SK-N-SH treated with all-trans-retinoic acid at 6 μM for 48 hours (cell line): ENCODE data around the gene RNU11.

ENCODE experiments used
- ATAC-seq: fragments of 200-7000 bp; cut with Tn5 transposase; 3 replicates; pipeline ENCODE4 v1.9.1; 2020; ENCODE audit warnings: mild to moderate bottlenecking, moderate library complexity
- ARNTL ChIP-seq: fragments of 450-650 bp; formaldehyde crosslinking; IDR thresholded peaks from 2 replicates; pipeline ENCODE4 v1.5.0; 2020; ENCODE audit warnings: low read depth, mild to moderate bottlenecking, moderate library complexity, borderline replicate concordance
- BACH2 ChIP-seq: fragments of 250-450 bp; sonication (Bioruptor Pico); IDR thresholded peaks from 2 replicates; pipeline ENCODE4 v1.9.0; 2021; ENCODE audit warnings: mild to moderate bottlenecking, borderline replicate concordance
- CREB5 ChIP-seq: fragments of 250-450 bp; sonication (Bioruptor Pico); IDR thresholded peaks from 2 replicates; pipeline ENCODE4 v1.5.1; 2020; ENCODE audit warnings: low read depth, mild to moderate bottlenecking, moderate library complexity
- CSDC2 ChIP-seq: fragments of 250-450 bp; sonication (Bioruptor Pico); IDR thresholded peaks from 2 replicates; pipeline ENCODE4 v1.5.0; 2020; ENCODE audit warnings: mild to moderate bottlenecking, moderate library complexity
- CSRNP3 ChIP-seq: fragments of 250-450 bp; sonication (Bioruptor Pico); IDR thresholded peaks from 2 replicates; pipeline ENCODE4 v1.5.1; 2021; ENCODE audit warnings: mild to moderate bottlenecking, moderate library complexity
- ESRRG ChIP-seq: fragments of 250-450 bp; sonication (Bioruptor Pico); IDR thresholded peaks from 2 replicates; pipeline ENCODE4 v1.6.1; 2021; ENCODE audit warnings: mild to moderate bottlenecking
- GLIS3 ChIP-seq: fragments of 250-450 bp; sonication (Bioruptor Pico); IDR thresholded peaks from 2 replicates; pipeline ENCODE4 v1.5.0; 2020; ENCODE audit warnings: mild to moderate bottlenecking, moderate library complexity
- ISL1 ChIP-seq: fragments of 250-450 bp; sonication (Bioruptor Pico); IDR thresholded peaks from 2 replicates; pipeline ENCODE4 v2.1.2; 2022; ENCODE audit warnings: mild to moderate bottlenecking, moderate library complexity
- OSR1 ChIP-seq: fragments of 250-450 bp; sonication (Bioruptor Pico); IDR thresholded peaks from 2 replicates; pipeline ENCODE4 v1.8.0; 2022; ENCODE audit warnings: moderate library complexity, mild to moderate bottlenecking, inconsistent platforms
- PATZ1 ChIP-seq: fragments of 250-450 bp; sonication (Bioruptor Pico); IDR thresholded peaks from 2 replicates; pipeline ENCODE4 v1.8.0; 2020; ENCODE audit warnings: mild to moderate bottlenecking, moderate library complexity, borderline replicate concordance
- POU6F1 ChIP-seq: fragments of 250-450 bp; sonication (Bioruptor Pico); IDR thresholded peaks from 2 replicates; pipeline ENCODE4 v1.8.0; 2021; ENCODE audit warnings: low read depth, mild to moderate bottlenecking, moderate library complexity, borderline replicate concordance
- PPARA ChIP-seq: fragments of 250-450 bp; sonication (Bioruptor Pico); IDR thresholded peaks from 2 replicates; pipeline ENCODE4 v1.5.0; 2020; ENCODE audit warnings: mild to moderate bottlenecking, borderline replicate concordance
- RARB ChIP-seq: fragments of 250-450 bp; sonication (Bioruptor Pico); IDR thresholded peaks from 2 replicates; pipeline ENCODE4 v1.8.0; 2021; ENCODE audit warnings: mild to moderate bottlenecking, moderate library complexity
- SNAI2 ChIP-seq: fragments of 250-450 bp; sonication (Bioruptor Pico); IDR thresholded peaks from 2 replicates; pipeline ENCODE4 v1.5.0; 2020; ENCODE audit warnings: mild to moderate bottlenecking, moderate library complexity
- TCF4 ChIP-seq: fragments of 250-450 bp; sonication (Bioruptor Pico); IDR thresholded peaks from 2 replicates; pipeline ENCODE4 v1.8.0; 2021; ENCODE audit warnings: mild to moderate bottlenecking, moderate library complexity, borderline replicate concordance
- TOX ChIP-seq: fragments of 250-450 bp; sonication (Bioruptor Pico); IDR thresholded peaks from 2 replicates; pipeline ENCODE4 v1.8.0; 2021; ENCODE audit warnings: mild to moderate bottlenecking, moderate library complexity, borderline replicate concordance
- TSHZ2 ChIP-seq: fragments of 250-450 bp; sonication (Bioruptor Pico); IDR thresholded peaks from 2 replicates; pipeline ENCODE4 v1.5.0; 2020; ENCODE audit warnings: mild to moderate bottlenecking, moderate library complexity
- ZC3H10 ChIP-seq: fragments of 250-450 bp; sonication (Bioruptor Pico); IDR thresholded peaks from 2 replicates; pipeline ENCODE4 v1.5.1; 2021; ENCODE audit warnings: mild to moderate bottlenecking, moderate library complexity
- ZFP3 ChIP-seq: fragments of 250-450 bp; sonication (Bioruptor Pico); IDR thresholded peaks from 2 replicates; pipeline ENCODE4 v1.5.0; 2020; ENCODE audit warnings: mild to moderate bottlenecking, moderate library complexity
- ZFP30 ChIP-seq: fragments of 450-650 bp; formaldehyde crosslinking; IDR thresholded peaks from 2 replicates; pipeline ENCODE4 v1.5.0; 2022; ENCODE audit warnings: mild to moderate bottlenecking, moderate library complexity
- ZNF565 ChIP-seq: fragments of 450-650 bp; formaldehyde crosslinking; conservative IDR thresholded peaks from 2 replicates; pipeline ENCODE4 v1.5.0; 2020; ENCODE audit warnings: low read depth, mild to moderate bottlenecking, moderate library complexity
- ZNF70 ChIP-seq: fragments of 450-650 bp; formaldehyde crosslinking; IDR thresholded peaks from 2 replicates; pipeline ENCODE4 v1.5.0; 2020; ENCODE audit warnings: mild to moderate bottlenecking, moderate library complexity
- ZNF8 ChIP-seq: fragments of 450-650 bp; formaldehyde crosslinking; IDR thresholded peaks from 2 replicates; pipeline ENCODE4 v1.5.0; 2020; ENCODE audit warnings: mild to moderate bottlenecking, moderate library complexity

RNU11 gene

GRCh38 chr1:28680151-28680550, 31.8 kb downstream of the RNU11 start (continued):
- TF ChIP-seq CSRNP3 (CRISPR knock-in tag) (no peak), OSR1 (CRISPR knock-in tag) (no peak), ARNTL (no peak), ISL1 (CRISPR knock-in tag) (no peak)
- TF ChIP-seq, all 23 proteins: peak for 0

GRCh38 chr1:28682840-28683239, 34.4 kb downstream of the RNU11 start:
- ATAC-seq = no peak
- TF ChIP-seq ZNF8 (CRISPR knock-in tag) (no peak), PATZ1 (CRISPR knock-in tag) (no peak), GLIS3 (CRISPR knock-in tag) (no peak), ZC3H10 (CRISPR knock-in tag) (no peak), POU6F1 (CRISPR knock-in tag) (no peak), CSRNP3 (CRISPR knock-in tag) (no peak), TCF4 (CRISPR knock-in tag) (no peak), ZNF565 (CRISPR knock-in tag) (no peak), TOX (CRISPR knock-in tag) (no peak), RARB (no peak), BACH2 (CRISPR knock-in tag) (no peak), CSDC2 (no peak), TSHZ2 (no peak), SNAI2 (no peak), ARNTL (no peak), ZFP30 (CRISPR knock-in tag) (no peak), PPARA (no peak), OSR1 (CRISPR knock-in tag) (no peak), ZFP3 (no peak), ISL1 (CRISPR knock-in tag) (no peak)
- TF ChIP-seq, all 23 proteins: peak for 0

GRCh38 chr1:28684937-28685336, 36.5 kb downstream of the RNU11 start:
- no peak for ATAC-seq
- no peak for TF ChIP-seq ZNF70 (CRISPR knock-in tag)
- no peak for TF ChIP-seq TCF4 (CRISPR knock-in tag)
- no peak for TF ChIP-seq CREB5 (CRISPR knock-in tag)
- no peak for TF ChIP-seq OSR1 (CRISPR knock-in tag)
- TF ChIP-seq ARNTL = no peak
- TF ChIP-seq RARB = no peak
- TF ChIP-seq PPARA = no peak
- no peak for TF ChIP-seq ZC3H10 (CRISPR knock-in tag)
- TF ChIP-seq ISL1 (CRISPR knock-in tag) = no peak
- no peak for TF ChIP-seq ZNF565 (CRISPR knock-in tag)
- TF ChIP-seq ESRRG (CRISPR knock-in tag) = no peak
- TF ChIP-seq SNAI2 = no peak
- TF ChIP-seq PATZ1 (CRISPR knock-in tag) = no peak
- TF ChIP-seq CSDC2 = no peak
- TF ChIP-seq TOX (CRISPR knock-in tag) = no peak
- TF ChIP-seq BACH2 (CRISPR knock-in tag) = no peak
- no peak for TF ChIP-seq ZFP30 (CRISPR knock-in tag)
